Measurements from ENCODE around the gene CADM2. TPM values are rescaled to one million over a fixed set of nuclear protein-coding genes. Genes with fewer than 3 reads are reported as not detected.

The CADM2 gene
- not detected in 2 replicates for total RNA-seq (ENCODE audit: low replicate concordance)

GRCh38 chr3:84958495-84959469, at the start of gene CADM2:
TSS of gene CADM2 (plus strand) at chr3:84958989.

